Neuronal stem cell (in vitro differentiated cells): ENCODE data around the gene INSYN1.
"Not testable (repeated sequence)": the region's sequence is repeated elsewhere in the genome, so short reads cannot be mapped to it uniquely, and the experiment has no call there.

ENCODE experiments used
- DNase-seq: peaks from one replicate; pipeline ENCODE4 v3.0.0-alpha.2; 2013; ENCODE audit warnings: low spot score
- H2AFZ ChIP-seq: one replicate; pipeline ENCODE4 v1.6.1; 2013; ENCODE audit warnings: mild to moderate bottlenecking, low read length, inconsistent platforms
- H2AK5ac ChIP-seq: 2 replicates; pipeline ENCODE4 v1.6.1; 2013; ENCODE audit warnings: low read depth, mild to moderate bottlenecking, inconsistent platforms, low read length, moderate library complexity, mixed read lengths
- H2BK120ac ChIP-seq: 2 replicates; pipeline ENCODE4 v1.6.1; 2013; ENCODE audit warnings: low read depth, mild to moderate bottlenecking, inconsistent platforms, low read length, moderate library complexity, mixed read lengths
- H2BK12ac ChIP-seq: one replicate; pipeline ENCODE4 v1.6.1; 2013; ENCODE audit warnings: low read length, inconsistent platforms
- H2BK15ac ChIP-seq: 2 replicates; pipeline ENCODE4 v1.6.1; 2013; ENCODE audit warnings: mild to moderate bottlenecking, low read length, inconsistent platforms, mixed read lengths
- H2BK5ac ChIP-seq: one replicate; pipeline ENCODE4 v1.6.1; 2013; ENCODE audit warnings: inconsistent platforms, mild to moderate bottlenecking, low read length, moderate library complexity
- H3K14ac ChIP-seq: one replicate; pipeline ENCODE4 v1.6.1; 2013; ENCODE audit warnings: low read length, inconsistent platforms
- H3K18ac ChIP-seq: 2 replicates; pipeline ENCODE4 v1.6.1; 2013; ENCODE audit warnings: low read length, inconsistent platforms
- H3K23ac ChIP-seq: 2 replicates; pipeline ENCODE4 v1.6.1; 2013; ENCODE audit warnings: low read depth, mild to moderate bottlenecking, mixed read lengths, low read length, inconsistent platforms; ENCODE audit not compliant: poor library complexity
- H3K27ac ChIP-seq: replicated peaks from 3 replicates; pipeline ENCODE4 v1.5.1; 2013; ENCODE audit warnings: low read length, inconsistent platforms
- H3K27me3 ChIP-seq, 3 experiments: 2 replicates each; pipeline ENCODE4 v1.6.1; 2013; ENCODE audit warnings: low read length in 3 of 3, mild to moderate bottlenecking in 2 of 3, inconsistent platforms in 1 of 3, low read depth in 1 of 3, mixed read lengths in 1 of 3, moderate library complexity in 1 of 3; ENCODE audit not compliant: control insufficient read depth in 3 of 3, insufficient read depth in 3 of 3
- H3K36me3 ChIP-seq, 2 donors: replicated peaks in 1 of 2; 2 replicates each; pipeline ENCODE4 v1.6.1; 2013; ENCODE audit warnings: low read length in 2 of 2; ENCODE audit not compliant: control insufficient read depth in 2 of 2, insufficient read depth in 2 of 2
- H3K4ac ChIP-seq: 2 replicates; pipeline ENCODE4 v1.6.1; 2013; ENCODE audit warnings: inconsistent platforms, mild to moderate bottlenecking, low read length, moderate library complexity
- H3K4me1 ChIP-seq, 2 donors: 1 replicate in 1 of 2; 2 replicates in 1 of 2; pipeline ENCODE4 v1.6.1; 2013; ENCODE audit warnings: low read length in 2 of 2, low read depth in 1 of 2; ENCODE audit not compliant: control insufficient read depth in 2 of 2, insufficient read depth in 1 of 2
- H3K4me2 ChIP-seq: one replicate; pipeline ENCODE4 v1.6.1; 2013; ENCODE audit warnings: mild to moderate bottlenecking, low read length, inconsistent platforms; ENCODE audit not compliant: insufficient read depth, poor library complexity, severe bottlenecking
- H3K4me3 ChIP-seq, 2 donors: 2 replicates each; pipeline ENCODE4 v1.5.1; 2013; ENCODE audit warnings: low read length in 2 of 2, mild to moderate bottlenecking in 2 of 2, inconsistent platforms in 1 of 2, moderate library complexity in 1 of 2
- H3K79me1 ChIP-seq: one replicate; pipeline ENCODE4 v1.6.1; 2013; ENCODE audit warnings: low read depth, mild to moderate bottlenecking, inconsistent platforms, low read length, moderate library complexity
- H3K9ac ChIP-seq: one replicate; pipeline ENCODE4 v1.6.1; 2013; ENCODE audit warnings: mild to moderate bottlenecking, low read depth, low read length, inconsistent platforms; ENCODE audit not compliant: poor library complexity
- H3K9me3 ChIP-seq, 2 donors: replicated peaks in 1 of 2; 2 replicates each; pipeline versions ENCODE3 to v1.6.1; 2013; ENCODE audit warnings: low read length in 2 of 2, mild to moderate bottlenecking in 2 of 2, inconsistent platforms in 1 of 2, low read depth in 1 of 2, mixed read lengths in 1 of 2, moderate library complexity in 1 of 2; ENCODE audit not compliant: control insufficient read depth in 2 of 2, insufficient read depth in 1 of 2
- H4K8ac ChIP-seq: one replicate; pipeline ENCODE4 v1.6.1; 2013; ENCODE audit warnings: low read depth, mild to moderate bottlenecking, inconsistent platforms, low read length, moderate library complexity
- H4K91ac ChIP-seq: one replicate; pipeline ENCODE4 v1.6.1; 2013; ENCODE audit warnings: low read length, low read depth, mild to moderate bottlenecking, inconsistent platforms; ENCODE audit not compliant: poor library complexity
- WGBS, 2 donors: extraction: QIAGEN DNeasy Blood & Tissue Kit; methylation state at CpG; one replicate each; pipeline ENCODE4 v1.1.7; 2013; ENCODE audit warnings: missing lambda C conversion rate in 2 of 2, mixed read lengths in 1 of 2; ENCODE audit not compliant: insufficient read length in 2 of 2, insufficient replicate concordance in 1 of 2; ENCODE audit errors: extremely low coverage in 2 of 2; 5-methylcytosine and 5-hydroxymethylcytosine counted together

INSYN1 gene

DNA sequence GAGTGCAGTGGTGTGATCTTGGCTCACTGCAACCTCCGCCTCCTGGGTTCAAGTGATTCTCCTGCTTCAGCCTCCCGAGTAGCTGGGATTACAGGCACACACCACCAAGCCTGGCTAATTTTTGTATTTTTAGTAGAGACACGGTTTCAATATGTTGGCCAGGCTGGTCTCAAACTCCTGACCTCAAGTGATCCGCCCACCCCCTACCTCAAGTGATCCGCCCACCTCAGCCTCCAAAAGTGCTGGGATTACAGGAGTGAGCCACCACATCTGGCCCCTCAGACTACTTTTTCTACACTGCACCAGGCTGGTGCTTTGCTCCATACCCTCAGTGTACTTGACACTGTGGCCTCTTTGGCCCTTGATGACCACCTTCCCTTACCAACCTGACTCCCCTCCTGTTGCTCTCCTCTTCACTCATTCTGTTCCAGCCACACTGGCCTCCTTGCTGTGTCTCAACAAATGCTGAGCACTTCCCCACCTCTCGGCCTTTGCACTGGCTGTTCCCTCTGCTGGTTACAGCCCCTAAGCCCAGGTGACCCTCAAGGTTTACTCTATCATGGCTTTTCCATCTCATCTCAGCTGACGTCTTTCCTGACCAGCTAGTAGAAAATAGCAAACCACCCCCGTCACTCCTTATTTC, 39.9 kb upstream of the INSYN1 start:
- no CpG with 5 or more reads among the region's 8 CpGs for WGBS, 2 donors
- H3K27ac ChIP-seq, H3K4ac ChIP-seq, H2AK5ac ChIP-seq, H3K9me3 ChIP-seq, H3K4me3 ChIP-seq, H2AFZ ChIP-seq, H3K79me1 ChIP-seq, H3K4me1 ChIP-seq, DNase-seq, H3K23ac ChIP-seq, H3K4me2 ChIP-seq, H3K36me3 ChIP-seq, H2BK120ac ChIP-seq, H4K8ac ChIP-seq, H2BK12ac ChIP-seq, H2BK5ac ChIP-seq, H3K14ac ChIP-seq, H4K91ac ChIP-seq, H3K18ac ChIP-seq, H2BK15ac ChIP-seq: not testable (repeated sequence)
- H3K9ac ChIP-seq: peak overlapping the region; percentile 9
- peaks cover 0 to 29% (median 0%) of the 10 kb centered on the region in 3 experiments for H3K27me3 ChIP-seq

DNA sequence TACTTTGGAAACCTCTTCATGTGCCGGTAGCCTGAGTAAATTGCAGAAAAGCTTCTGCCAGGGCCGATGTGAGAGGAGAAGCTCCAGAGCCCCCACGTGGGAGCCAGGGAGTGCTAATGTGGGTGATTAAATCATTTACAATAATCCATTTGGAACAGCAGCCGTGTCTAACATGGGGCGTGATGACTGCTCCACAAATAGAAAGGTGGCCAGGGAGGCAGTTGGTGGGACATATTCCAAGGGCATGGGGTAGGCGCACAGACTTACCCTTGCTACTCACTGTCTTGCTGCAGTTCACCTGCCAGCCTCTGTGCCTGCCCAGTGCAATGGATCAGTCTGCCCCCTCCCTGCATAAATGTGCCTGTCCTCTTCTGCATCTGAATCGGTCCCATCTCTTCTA, 39.3 kb upstream of the INSYN1 start:
- peaks cover 0 to 29% (median 0%) of the 10 kb centered on the region in 3 experiments for H3K27me3 ChIP-seq
- WGBS, 2 donors: no CpG with 5 or more reads among the region's 7 CpGs
- H3K36me3 ChIP-seq: no peaks in the 10 kb centered on the region
- no peak overlapping the region for H4K8ac ChIP-seq
- H4K91ac ChIP-seq: no peak overlapping the region
- H3K14ac ChIP-seq: no peak overlapping the region
- H3K4ac ChIP-seq: no peak overlapping the region
- H3K4me3 ChIP-seq: no peak overlapping the region
- H3K79me1 ChIP-seq: no peaks in the 10 kb centered on the region
- H2BK15ac ChIP-seq: no peak overlapping the region
- no peak overlapping the region for H2BK5ac ChIP-seq
- H3K9ac ChIP-seq: no peak overlapping the region
- no peak overlapping the region for H2BK120ac ChIP-seq
- H3K4me1 ChIP-seq: no peaks in the 10 kb centered on the region
- no peak overlapping the region for H2BK12ac ChIP-seq
- no peak overlapping the region for H2AFZ ChIP-seq
- H3K9me3 ChIP-seq: no peaks in the 10 kb centered on the region
- H3K18ac ChIP-seq: no peak overlapping the region
- no peak overlapping the region for H3K23ac ChIP-seq
- DNase-seq: no peak
- H3K4me2 ChIP-seq: no peak overlapping the region
- no peak overlapping the region for H3K27ac ChIP-seq
- H2AK5ac ChIP-seq: no peak overlapping the region

DNA sequence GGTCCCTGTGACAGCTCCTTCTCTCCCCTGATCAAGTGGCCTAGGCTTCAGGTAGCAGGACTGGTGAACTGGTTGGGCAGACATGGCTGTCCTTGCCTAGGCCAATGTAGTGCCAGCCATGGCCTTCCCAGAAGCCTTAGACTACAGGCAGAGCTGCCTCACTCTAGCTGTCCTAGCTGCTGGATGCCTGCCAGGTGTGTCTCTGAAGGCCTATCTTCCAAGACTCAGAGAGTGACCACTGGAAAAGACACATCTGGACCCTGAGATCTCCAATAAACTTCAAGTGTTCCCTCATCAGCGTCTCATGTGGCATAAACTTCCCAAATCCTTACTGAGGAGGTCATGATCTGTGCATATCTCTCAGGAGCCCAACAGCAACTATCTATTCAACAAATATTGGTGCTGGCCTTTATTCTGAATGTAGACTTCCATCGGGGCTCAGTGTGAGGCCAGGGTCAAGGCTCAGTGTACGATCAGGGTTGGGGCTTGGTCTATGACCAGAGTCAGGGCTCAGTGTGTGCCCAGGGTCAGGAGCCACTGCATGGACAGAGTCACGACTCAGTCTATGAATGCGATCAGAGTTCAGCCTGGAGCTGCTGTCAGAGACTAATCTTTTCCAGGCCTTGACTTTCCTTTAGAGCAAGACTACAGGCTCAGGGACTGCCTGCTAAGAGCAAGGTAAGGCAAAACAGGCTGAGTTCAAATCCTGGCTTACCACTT, 36.5 kb upstream of the INSYN1 start:
- peaks cover 0 to 12% (median 0%) of the 10 kb centered on the region in 3 experiments for H3K27me3 ChIP-seq
- H3K27ac ChIP-seq: no peak overlapping the region
- no peak overlapping the region for H2BK15ac ChIP-seq
- H2BK120ac ChIP-seq: no peak overlapping the region
- no peak overlapping the region for H2BK5ac ChIP-seq
- H4K8ac ChIP-seq: no peak overlapping the region
- no peak overlapping the region for H3K4ac ChIP-seq
- no peak overlapping the region for H3K14ac ChIP-seq
- no peak for DNase-seq
- peak overlapping the region; percentile 17 for H3K18ac ChIP-seq
- H3K23ac ChIP-seq: no peak overlapping the region
- H3K79me1 ChIP-seq: no peaks in the 10 kb centered on the region
- H3K4me2 ChIP-seq: no peak overlapping the region
- no peak overlapping the region for H3K9ac ChIP-seq
- H4K91ac ChIP-seq: no peak overlapping the region
- no peaks in the 10 kb centered on the region for H3K9me3 ChIP-seq
- no peak overlapping the region for H2AK5ac ChIP-seq
- no peak overlapping the region for H2AFZ ChIP-seq
- peaks cover 5 to 23% of the 10 kb centered on the region in 2 donors for H3K4me1 ChIP-seq
- no peaks in the 10 kb centered on the region for H3K36me3 ChIP-seq
- WGBS, 2 donors: no CpG with 5 or more reads among the region's 5 CpGs
- no peak overlapping the region for H3K4me3 ChIP-seq
- H2BK12ac ChIP-seq: no peak overlapping the region

DNA sequence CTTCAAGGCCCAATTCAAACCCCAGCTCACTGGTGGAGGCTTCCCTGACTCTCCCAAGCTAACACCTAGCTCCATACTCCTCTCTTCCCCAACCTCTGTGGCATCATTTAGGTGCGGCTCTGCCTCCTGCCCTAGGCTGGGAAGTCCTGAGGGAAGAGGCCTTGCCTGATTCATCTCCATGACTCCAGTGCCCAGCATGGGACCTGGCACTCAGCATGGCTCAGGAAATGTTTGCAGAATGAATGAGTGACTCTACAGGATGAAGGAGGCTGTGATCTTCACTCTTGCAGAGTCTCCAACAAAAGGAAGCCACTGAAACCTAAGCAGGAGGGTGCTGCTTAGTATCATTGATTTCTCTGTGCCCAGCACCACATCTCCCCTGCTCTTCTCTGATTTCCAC, 34.5 kb upstream of the INSYN1 start:
- Histone ChIP-seq H3K4me2 (no peak overlapping the region), H3K4me3 (no peak overlapping the region), H3K18ac (no peak overlapping the region), H3K9me3 (no peaks in the 10 kb centered on the region), H4K8ac (no peak overlapping the region), H2AK5ac (no peak overlapping the region), H3K27me3 (peaks cover 0 to 12% (median 0%) of the 10 kb centered on the region in 3 experiments), H3K27ac (no peak overlapping the region), H2BK5ac (no peak overlapping the region), H3K36me3 (no peaks in the 10 kb centered on the region), H2BK120ac (no peak overlapping the region), H3K14ac (no peak overlapping the region), H4K91ac (no peak overlapping the region), H3K4ac (no peak overlapping the region), H3K4me1 (peaks cover 7 to 23% of the 10 kb centered on the region in 2 donors), H3K79me1 (no peaks in the 10 kb centered on the region), H2BK15ac (peak overlapping the region; percentile 56), H3K23ac (no peak overlapping the region), H2BK12ac (no peak overlapping the region), H3K9ac (no peak overlapping the region), H2AFZ (no peak overlapping the region)
- no peak for DNase-seq
- WGBS, 2 donors: no CpG with 5 or more reads among the region's 1 CpG
